KBM-7 (cell line): Measurements from ENCODE around the gene SFTPB.

Experiments
- DNase-seq: peaks from one replicate; pipeline ENCODE4 v3.0.0-alpha.2; 2015
- in situ Hi-C: fragments of 300-500 bp; cut with MboI; formaldehyde crosslinking; loops from 2 replicates; pipeline ENCODE4 v1.14.3; 2020; ENCODE audit warnings: low sequenced_read_pairs, low pct_unique_long_range_greater_than_20kb, mixed read lengths

Gene SFTPB

GRCh38 chr2:85704038-85704437, 36.0 kb upstream of the SFTPB start:
- in situ Hi-C loops = no loop called here
- no peak for DNase-seq

GRCh38 chr2:85703329-85703728, 35.3 kb upstream of the SFTPB start:
- DNase-seq = no peak
- in situ Hi-C loops = no loop called here

DNA sequence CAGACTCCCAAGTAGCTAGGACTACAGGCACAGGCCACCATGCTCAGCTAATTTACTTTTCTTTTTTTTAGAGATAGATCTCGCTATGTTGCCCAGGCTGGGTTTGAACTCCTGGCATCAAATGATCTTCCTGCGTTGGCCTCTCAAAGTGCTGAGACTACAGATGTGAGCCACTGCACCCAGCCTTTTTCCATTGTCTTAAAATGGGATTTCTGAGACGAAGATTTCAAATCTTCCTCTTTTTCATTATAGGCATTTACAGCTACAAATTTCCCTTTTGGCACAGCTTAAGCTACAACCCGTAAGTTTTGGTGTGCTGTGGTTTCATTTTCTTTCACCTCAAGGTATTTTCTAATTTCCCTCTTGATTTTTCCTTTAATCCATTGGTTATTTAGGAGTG, 34.8 kb upstream of the SFTPB start:
- DNase-seq = no peak
- in situ Hi-C loops = no loop called here

- in situ Hi-C loops = no loop called here
- DNase-seq = no peak
Measured at GRCh38 chr2:85702172-85702571, 34.2 kb upstream of the SFTPB start.

- in situ Hi-C loops = no loop called here
- no peak for DNase-seq
Measured at GRCh38 chr2:85699325-85699724, 31.3 kb upstream of the SFTPB start.

DNA sequence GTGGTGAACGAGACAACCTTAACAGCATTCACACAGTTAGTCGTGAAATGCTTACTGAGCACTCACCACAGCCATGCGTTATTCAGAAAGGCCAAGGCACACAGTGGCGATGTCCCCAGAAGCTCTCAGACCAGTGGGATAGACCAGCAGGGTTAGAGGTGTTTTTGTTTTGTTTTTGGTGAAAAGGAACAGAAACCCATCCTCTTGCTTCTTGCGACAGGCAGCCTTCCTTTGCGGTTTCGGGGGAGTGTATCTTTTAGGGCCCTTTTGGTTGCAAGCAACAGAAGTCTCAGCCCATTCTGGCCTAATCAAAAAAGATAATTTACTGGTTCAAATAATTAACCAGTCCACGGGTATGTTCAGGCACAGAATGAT, 30.9 kb upstream of the SFTPB start:
- in situ Hi-C loops = no loop called here
- no peak for DNase-seq

DNA sequence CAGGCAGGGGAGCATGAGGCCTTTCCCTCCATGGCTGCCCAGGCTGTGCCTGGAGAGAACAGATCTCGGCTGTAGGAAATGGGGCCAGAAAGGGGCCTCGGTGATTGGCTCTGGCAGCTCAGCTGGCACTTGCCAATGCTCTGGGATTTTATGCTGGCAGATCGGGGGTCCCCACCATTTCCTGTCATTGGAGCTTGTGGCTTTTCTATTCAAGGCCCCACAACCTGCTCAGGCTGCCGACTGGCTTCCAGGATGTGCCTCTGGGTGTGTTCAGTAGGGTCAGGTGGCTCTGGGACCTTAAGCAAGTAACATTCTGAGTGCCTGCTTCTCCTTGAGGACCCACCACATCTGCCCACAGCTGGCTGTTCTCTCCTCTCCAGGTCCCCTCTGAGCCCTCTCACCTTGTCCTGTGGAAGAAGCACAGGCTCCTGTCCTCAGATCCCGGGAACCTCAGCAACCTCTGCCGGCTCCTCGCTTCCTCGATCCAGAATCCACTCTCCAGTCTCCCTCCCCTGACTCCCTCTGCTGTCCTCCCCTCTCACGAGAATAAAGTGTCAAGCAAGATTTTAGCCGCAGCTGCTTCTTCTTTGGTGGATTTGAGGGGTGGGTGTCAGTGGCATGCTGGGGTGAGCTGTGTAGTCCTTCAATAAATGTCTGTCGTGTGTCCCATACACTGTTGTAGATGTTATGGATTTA, 30.3 kb upstream of the SFTPB start:
- DNase-seq = no peak
- in situ Hi-C loops = no loop called here

DNA sequence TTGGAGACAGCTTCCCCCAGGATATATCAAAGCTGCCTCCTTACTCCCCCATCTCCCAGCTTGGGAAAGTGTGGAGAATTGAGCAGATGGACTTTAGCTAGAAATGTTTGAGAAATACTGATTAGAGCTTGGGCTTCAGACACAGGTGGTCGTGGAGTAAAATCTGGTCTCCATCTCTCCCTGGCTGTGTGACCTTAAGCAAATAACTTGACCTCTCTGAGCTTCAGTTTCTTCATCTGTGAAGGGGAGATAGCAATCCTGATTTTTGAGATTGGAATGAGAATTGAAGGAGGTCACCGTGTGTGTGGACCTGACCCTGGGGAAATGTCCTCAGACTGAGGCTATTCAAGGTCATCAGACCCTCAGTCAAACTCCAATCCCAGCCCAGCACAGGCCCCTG, 29.7 kb upstream of the SFTPB start:
- in situ Hi-C loops = no loop called here
- no peak for DNase-seq

GRCh38 chr2:85697096-85697495, 29.1 kb upstream of the SFTPB start:
- DNase-seq = no peak
- in situ Hi-C loops = no loop called here

DNA sequence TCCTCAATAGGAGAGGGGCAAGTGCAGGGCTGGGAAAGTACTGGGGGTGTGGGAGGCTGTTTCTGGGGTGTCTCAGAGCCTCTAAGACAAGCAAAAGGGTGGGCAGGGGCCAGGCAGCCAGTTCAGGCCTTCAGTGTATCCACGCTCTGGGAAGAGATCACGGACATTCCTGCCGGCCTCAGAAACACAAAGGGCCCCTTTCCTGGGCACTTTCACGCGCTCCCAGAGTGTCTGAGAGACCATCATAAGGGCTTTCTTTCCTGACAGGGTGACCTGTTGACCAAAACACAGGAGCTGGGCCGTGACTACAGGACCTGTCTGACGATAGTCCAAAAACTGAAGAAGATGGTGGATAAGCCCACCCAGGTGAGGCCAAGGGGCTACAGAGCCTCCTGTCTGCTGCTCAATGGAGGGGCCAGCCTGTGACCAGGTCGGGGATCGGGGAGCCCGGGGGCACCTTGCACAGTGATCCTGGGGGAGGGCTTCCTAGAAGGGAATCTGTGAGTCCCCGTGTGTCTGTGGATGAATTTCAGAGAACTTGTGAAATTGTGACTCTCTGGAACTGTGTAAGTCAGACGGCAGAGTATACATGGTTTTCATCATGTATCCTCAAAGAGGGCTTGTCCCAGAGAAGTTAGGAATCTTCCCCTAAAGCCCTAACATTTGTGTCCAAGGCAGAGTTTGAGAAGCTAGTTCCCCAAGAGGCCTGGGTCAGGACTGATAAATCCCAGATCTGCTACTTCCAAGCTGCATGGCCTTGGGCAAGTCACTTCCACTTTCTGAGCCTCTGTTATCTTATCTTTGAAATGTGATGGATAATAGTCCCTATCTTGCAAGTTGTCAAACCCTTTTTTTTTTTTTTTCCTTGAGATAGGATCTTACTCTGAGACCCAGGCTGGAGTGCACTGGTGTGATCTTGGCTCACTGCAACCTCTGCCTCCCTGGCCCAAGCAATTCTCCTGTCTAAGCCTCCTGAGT, 28.0 kb upstream of the SFTPB start:
- in situ Hi-C loops = no loop called here
- no peak for DNase-seq

DNA sequence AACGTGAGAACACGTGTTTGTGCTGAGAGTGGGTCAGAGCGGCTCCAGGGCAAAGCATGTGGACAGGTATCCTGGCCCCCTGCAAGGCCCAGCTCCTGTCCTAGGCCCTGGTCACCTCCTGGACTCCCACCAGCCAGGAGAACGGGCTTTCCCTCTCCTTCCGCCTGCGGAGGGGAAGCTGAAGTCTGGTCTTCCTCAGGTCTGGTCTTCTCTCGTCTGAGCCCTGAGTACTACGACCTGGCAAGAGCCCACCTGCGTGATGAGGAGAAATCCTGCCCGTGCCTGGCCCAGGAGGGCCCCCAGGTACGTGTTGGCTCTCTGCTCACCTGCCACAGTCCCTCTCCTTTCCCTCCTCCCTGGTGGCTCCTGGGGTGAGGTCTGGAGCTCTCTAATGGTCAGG, 27.1 kb upstream of the SFTPB start:
- in situ Hi-C loops = no loop called here
- no peak for DNase-seq

GRCh38 chr2:85694052-85695025, 26.3 kb upstream of the SFTPB start, which contains the start of gene GNLY:
GNLY (plus strand) TSS chr2:85694358; CDS start chr2:85694419, 61 bp downstream.
- in situ Hi-C loops = no loop called here
- DNase-seq = no peak

DNA sequence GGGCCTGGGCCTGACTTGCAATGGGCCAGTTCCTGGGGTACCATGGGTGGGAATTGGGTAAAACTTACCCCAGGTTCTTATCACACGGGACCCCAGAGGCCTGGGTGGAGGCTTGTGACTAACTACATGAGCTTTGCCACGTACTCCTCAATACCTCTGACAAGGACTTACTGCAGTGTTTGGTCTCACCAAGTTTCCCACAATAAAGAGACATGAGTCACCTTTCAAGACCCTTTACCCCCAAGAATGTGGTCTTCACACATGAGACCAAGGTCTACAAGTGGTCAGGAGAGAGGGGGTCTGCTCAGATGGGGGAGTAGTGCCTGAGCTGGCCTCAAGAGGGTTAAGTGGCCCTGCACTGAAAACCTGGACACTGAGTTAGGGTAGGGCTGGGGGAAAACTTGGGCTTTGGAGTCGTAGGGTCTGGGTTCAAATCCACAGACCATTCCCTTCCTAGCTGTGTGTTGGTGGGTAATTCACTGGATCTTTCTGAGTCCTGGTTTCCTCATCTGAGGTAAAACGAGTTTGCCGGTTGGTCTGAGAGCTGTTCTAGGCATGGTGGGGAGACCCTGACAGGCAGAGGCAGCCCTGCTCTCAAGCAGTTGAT, 24.1 kb upstream of the SFTPB start:
- in situ Hi-C loops = no loop called here

DNA sequence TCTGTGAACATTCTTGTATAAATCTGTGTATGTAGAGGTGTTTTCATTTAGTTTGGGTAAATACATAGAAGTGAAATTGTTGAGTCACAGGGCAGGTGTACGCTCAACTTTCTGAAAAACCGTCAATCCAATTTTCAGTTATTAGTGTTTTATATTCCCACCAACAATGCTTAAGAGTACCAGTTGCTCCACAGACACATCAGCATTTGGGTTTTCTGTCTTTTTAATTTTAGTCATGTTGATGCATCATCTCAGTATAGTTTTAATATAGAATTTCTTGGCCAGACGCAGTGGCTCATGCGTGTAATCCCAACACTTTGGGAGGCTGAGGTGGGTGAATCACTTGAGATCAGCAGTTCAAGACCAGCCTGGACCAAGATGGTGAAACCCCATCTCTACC, 22.9 kb upstream of the SFTPB start:
- DNase-seq = no peak
- in situ Hi-C loops = no loop called here

More for the DNA sequence above, 24.1 kb upstream of the SFTPB start:
- no peak for DNase-seq

DNA sequence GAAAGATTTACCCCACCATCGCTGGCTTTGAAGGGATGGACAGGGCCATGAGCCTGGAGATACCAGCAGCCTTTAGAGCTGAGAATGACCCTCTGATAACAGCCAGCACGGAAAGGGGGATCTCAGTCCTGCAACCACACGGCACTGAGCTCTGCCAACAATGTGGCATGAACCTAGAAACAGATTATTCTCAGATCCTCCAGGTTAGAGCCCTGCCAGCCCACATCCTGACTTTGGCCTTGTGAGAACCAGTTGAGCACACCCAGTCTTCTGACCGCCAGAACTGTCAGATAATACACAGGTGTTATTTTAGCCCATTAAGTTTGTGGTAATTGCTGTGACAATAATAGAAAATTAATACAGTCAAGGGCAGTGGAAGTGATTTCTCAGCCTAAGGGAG, 16.8 kb upstream of the SFTPB start:
- in situ Hi-C loops = no loop called here

DNA sequence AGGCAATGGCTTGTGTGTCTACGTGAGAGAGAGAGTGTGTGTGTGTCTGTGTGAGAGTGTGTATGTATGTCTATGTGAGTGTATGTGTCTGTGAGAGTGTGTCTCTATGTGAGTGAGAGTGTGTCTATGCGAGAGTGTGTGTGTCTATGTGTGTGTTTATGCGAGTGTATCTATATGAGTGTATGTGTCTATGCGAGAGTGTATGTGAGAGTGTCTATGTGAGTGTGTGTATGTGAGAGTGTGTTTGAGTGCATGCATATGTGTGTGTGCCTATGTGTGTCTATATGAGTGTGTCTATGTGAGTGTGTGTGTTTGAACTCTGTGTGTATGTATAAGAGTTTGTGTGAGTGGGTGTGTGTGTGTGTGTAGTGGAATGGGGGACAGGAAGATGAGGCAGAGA, 16.4 kb upstream of the SFTPB start:
- in situ Hi-C loops = no loop called here

More for the DNA sequence above, 16.8 kb upstream of the SFTPB start:
- no peak for DNase-seq

GRCh38 chr2:85682378-85682777, 14.4 kb upstream of the SFTPB start:
- in situ Hi-C loops = no loop called here
- no peak for DNase-seq

More for the DNA sequence above, 16.4 kb upstream of the SFTPB start:
- DNase-seq = no peak

DNA sequence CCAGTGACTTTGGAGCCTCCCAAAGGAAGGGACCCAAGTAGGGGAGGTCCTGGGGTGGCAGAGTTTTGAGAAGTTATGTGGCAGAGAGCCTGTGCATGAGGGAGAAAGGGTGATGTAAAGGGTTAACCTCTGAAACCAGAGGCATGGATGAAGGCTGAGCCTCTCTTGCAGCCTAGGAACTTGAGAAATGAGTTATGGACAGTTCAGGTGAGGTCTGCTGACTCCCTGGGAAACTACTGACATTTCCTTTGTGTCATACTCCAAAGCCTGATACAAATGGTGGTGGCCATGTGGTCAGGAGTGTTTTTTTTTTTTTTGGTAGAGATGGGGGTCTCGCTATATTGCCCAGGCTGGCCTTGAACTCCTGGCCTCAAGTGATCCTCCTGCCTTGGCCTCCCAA, 13.8 kb upstream of the SFTPB start:
- in situ Hi-C loops = no loop called here
- DNase-seq = no peak

- no peak for DNase-seq
- in situ Hi-C loops = no loop called here
Measured at GRCh38 chr2:85681372-85681763, 13.4 kb upstream of the SFTPB start.
